ENCODE data around the gene PLCB4. TPM values are rescaled to one million over a fixed set of nuclear protein-coding genes. Genes with fewer than 3 reads are reported as not detected.

Gene PLCB4
- total RNA-seq, 1 experiment from 2014 or later: 0.91 TPM

GRCh38 chr20:9460518-9460917 is 391.6 kb downstream of the PLCB4 start:
- POLR2A ChIA-PET: no interaction called here
- intact Hi-C loops (cut with micrococcal nuclease): no loop called here
- CTCF ChIA-PET: interaction anchor here (0.6 to 3.4 kb wide), 9 partner anchors 11 to 967 kb away, joined by 3 to 29 read pairs (median 4); no protein-coding TSS in a partner anchor
- Mint-ChIP-seq H3K9me3 (ENCODE audit: unreplicated experiment) (peaks cover 7% of the 10 kb centered on the region), H3K36me3 (ENCODE audit: insufficient read depth, unreplicated experiment) (no peaks in the 10 kb centered on the region), H3K4me1 (ENCODE audit: insufficient read depth, unreplicated experiment) (no peaks in the 10 kb centered on the region), H3K27ac (ENCODE audit: low read depth, unreplicated experiment) (no peak overlapping the region), H3K27me3 (ENCODE audit: insufficient read depth, unreplicated experiment) (no peaks in the 10 kb centered on the region), H3K4me3 (ENCODE audit: unreplicated experiment) (no peak overlapping the region)
- no TSS peak for BruUV-seq (replicated peaks)
- TF ChIP-seq CTCF (IDR thresholded peaks at IDR 0.05; ENCODE audit: unreplicated experiment): no peak
- DNase-seq (ENCODE audit: unreplicated experiment): peak; percentile 72

- no peak overlapping the region for H3K4me3 Mint-ChIP-seq (ENCODE audit: unreplicated experiment)
- no peaks in the 10 kb centered on the region for H3K27me3 Mint-ChIP-seq (ENCODE audit: insufficient read depth, unreplicated experiment)
- BruUV-seq (replicated peaks): no TSS peak
- no peak for TF ChIP-seq CTCF (IDR thresholded peaks at IDR 0.05; ENCODE audit: unreplicated experiment)
- intact Hi-C loops (cut with micrococcal nuclease): no loop called here
- H3K4me1 Mint-ChIP-seq (ENCODE audit: insufficient read depth, unreplicated experiment): no peaks in the 10 kb centered on the region
- H3K36me3 Mint-ChIP-seq (ENCODE audit: insufficient read depth, unreplicated experiment): no peaks in the 10 kb centered on the region
- CTCF ChIA-PET: interaction anchor here (0.9 to 1.2 kb wide), 3 partner anchors 25 to 149 kb away, joined by 3 to 4 read pairs (median 3); no protein-coding TSS in a partner anchor
- no peaks in the 10 kb centered on the region for H3K9me3 Mint-ChIP-seq (ENCODE audit: unreplicated experiment)
- H3K27ac Mint-ChIP-seq (ENCODE audit: low read depth, unreplicated experiment): no peak overlapping the region
- no peak for DNase-seq (ENCODE audit: unreplicated experiment)
- POLR2A ChIA-PET: no interaction called here
Observed at GRCh38 chr20:9467995-9468394, 399.1 kb downstream of the PLCB4 start.

DNA sequence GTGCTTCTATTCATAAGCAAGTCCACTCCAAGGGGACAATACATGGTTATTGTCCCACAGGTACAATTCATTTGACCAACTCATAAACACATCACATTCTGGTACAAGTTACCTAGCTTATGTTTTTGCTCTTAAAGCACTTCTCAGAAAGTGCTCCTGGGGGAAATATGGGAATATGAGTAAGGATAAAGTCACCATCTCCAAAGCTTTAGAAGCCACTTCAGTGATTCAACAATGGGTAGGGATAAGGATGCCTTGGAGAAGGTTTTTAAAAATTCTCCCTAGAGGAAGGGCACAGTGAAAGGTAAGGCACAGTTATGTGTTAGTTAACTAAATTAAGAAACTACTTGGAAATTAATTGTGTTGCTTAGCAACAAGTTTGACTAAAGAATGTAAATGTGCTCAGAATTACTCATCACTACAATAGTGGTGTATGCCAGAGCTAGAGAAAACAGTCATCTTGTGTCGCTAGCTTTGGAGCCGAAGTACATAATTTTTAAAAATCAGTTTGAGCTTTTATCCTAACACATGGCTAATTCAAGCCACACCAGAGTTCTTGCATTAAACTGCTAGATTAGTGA is 406.0 kb downstream of the PLCB4 start:
- DNase-seq (ENCODE audit: unreplicated experiment): no peak
- no peaks in the 10 kb centered on the region for H3K36me3 Mint-ChIP-seq (ENCODE audit: insufficient read depth, unreplicated experiment)
- intact Hi-C loops (cut with micrococcal nuclease): no loop called here
- no peaks in the 10 kb centered on the region for H3K9me3 Mint-ChIP-seq (ENCODE audit: unreplicated experiment)
- no peak overlapping the region for H3K27ac Mint-ChIP-seq (ENCODE audit: low read depth, unreplicated experiment)
- TF ChIP-seq CTCF (IDR thresholded peaks at IDR 0.05; ENCODE audit: unreplicated experiment): no peak
- ChIA-PET CTCF (interaction anchor here (0.6 kb wide), 1 partner anchor 53 kb away, joined by 3 read pairs; no protein-coding TSS in a partner anchor), POLR2A (no interaction called here)
- H3K4me3 Mint-ChIP-seq (ENCODE audit: unreplicated experiment): no peak overlapping the region
- no TSS peak for BruUV-seq (replicated peaks)
- H3K27me3 Mint-ChIP-seq (ENCODE audit: insufficient read depth, unreplicated experiment): no peaks in the 10 kb centered on the region
- no peaks in the 10 kb centered on the region for H3K4me1 Mint-ChIP-seq (ENCODE audit: insufficient read depth, unreplicated experiment)

DNA sequence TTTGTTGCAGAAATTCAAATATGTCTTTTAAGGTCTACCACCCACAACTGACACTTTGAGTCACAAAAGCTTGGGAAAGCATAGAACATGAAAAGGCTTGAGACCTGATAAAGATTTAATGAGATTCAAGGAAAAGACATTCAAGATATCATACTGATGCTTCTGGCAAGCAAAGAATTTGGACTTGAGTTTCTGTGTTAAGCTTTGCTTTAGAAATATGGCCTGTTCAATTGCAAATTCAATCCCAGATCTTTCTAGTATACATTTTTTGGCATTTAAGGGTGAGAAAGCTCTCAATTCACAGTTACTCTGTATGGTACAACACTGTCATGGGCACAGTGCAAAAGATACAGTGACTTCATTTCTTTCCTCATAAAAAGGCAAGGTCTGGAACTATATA is 406.6 kb downstream of the PLCB4 start:
- CTCF ChIA-PET: interaction anchor here (0.6 to 1.8 kb wide), 3 partner anchors 53 to 134 kb away, joined by 3 to 5 read pairs (median 4); no protein-coding TSS in a partner anchor
- TF ChIP-seq CTCF (IDR thresholded peaks at IDR 0.05; ENCODE audit: unreplicated experiment): no peak
- POLR2A ChIA-PET: no interaction called here
- DNase-seq (ENCODE audit: unreplicated experiment): no peak
- no TSS peak for BruUV-seq (replicated peaks)
- H3K4me1 Mint-ChIP-seq (ENCODE audit: insufficient read depth, unreplicated experiment): no peaks in the 10 kb centered on the region
- intact Hi-C loops (cut with micrococcal nuclease): no loop called here
- H3K36me3 Mint-ChIP-seq (ENCODE audit: insufficient read depth, unreplicated experiment): no peaks in the 10 kb centered on the region
- H3K27ac Mint-ChIP-seq (ENCODE audit: low read depth, unreplicated experiment): no peak overlapping the region
- no peaks in the 10 kb centered on the region for H3K27me3 Mint-ChIP-seq (ENCODE audit: insufficient read depth, unreplicated experiment)
- H3K9me3 Mint-ChIP-seq (ENCODE audit: unreplicated experiment): no peaks in the 10 kb centered on the region
- H3K4me3 Mint-ChIP-seq (ENCODE audit: unreplicated experiment): no peak overlapping the region

Measured in MCF 10A (cell line).